ENCODE measurements around the gene ZNF385C.

ZNF385C gene

GRCh38 chr17:42009170-42009569 is 89.1 kb downstream of the ZNF385C start:
- Histone ChIP-seq H3K9me3 (ENCODE audit: control insufficient read depth, insufficient read depth, low read length) (no peaks in the 10 kb centered on the region), H3K4me1 (ENCODE audit: insufficient read depth, low read length) (peaks cover 27% of the 10 kb centered on the region), H3K9ac (ENCODE audit: low read depth, low read length) (no peak overlapping the region), H3K36me3 (ENCODE audit: insufficient read depth, low read length) (no peaks in the 10 kb centered on the region)

GRCh38 chr17:42005166-42005565 is 93.1 kb downstream of the ZNF385C start:
- H3K9ac ChIP-seq (ENCODE audit: low read depth, low read length), result no peak overlapping the region
- H3K4me1 ChIP-seq (ENCODE audit: insufficient read depth, low read length), result peaks cover 18% of the 10 kb centered on the region; the same call in 1 of the 2 replicates
- H3K9me3 ChIP-seq (ENCODE audit: control insufficient read depth, insufficient read depth, low read length), result no peaks in the 10 kb centered on the region
- peaks cover 16% of the 10 kb centered on the region for H3K36me3 ChIP-seq (ENCODE audit: insufficient read depth, low read length)

GRCh38 chr17:42002792-42003301 is 95.4 kb downstream of the ZNF385C start:
- H3K9me3 ChIP-seq (ENCODE audit: control insufficient read depth, insufficient read depth, low read length), result no peaks in the 10 kb centered on the region
- H3K9ac ChIP-seq (ENCODE audit: low read depth, low read length), result no peak overlapping the region
- peaks cover 18% of the 10 kb centered on the region; the same call in 1 of the 2 replicates for H3K4me1 ChIP-seq (ENCODE audit: insufficient read depth, low read length)
- H3K36me3 ChIP-seq (ENCODE audit: insufficient read depth, low read length), result peaks cover 22% of the 10 kb centered on the region

GRCh38 chr17:42002175-42002791 is 96.0 kb downstream of the ZNF385C start:
- H3K9me3 ChIP-seq (ENCODE audit: control insufficient read depth, insufficient read depth, low read length), result no peaks in the 10 kb centered on the region
- peaks cover 18% of the 10 kb centered on the region; the same call in 1 of the 2 replicates for H3K4me1 ChIP-seq (ENCODE audit: insufficient read depth, low read length)
- no peak overlapping the region for H3K9ac ChIP-seq (ENCODE audit: low read depth, low read length)
- H3K36me3 ChIP-seq (ENCODE audit: insufficient read depth, low read length), result peaks cover 26% of the 10 kb centered on the region

GRCh38 chr17:42001729-42002128 is 96.5 kb downstream of the ZNF385C start:
- Histone ChIP-seq H3K36me3 (ENCODE audit: insufficient read depth, low read length) (peaks cover 31% of the 10 kb centered on the region), H3K9ac (ENCODE audit: low read depth, low read length) (no peak overlapping the region), H3K9me3 (ENCODE audit: control insufficient read depth, insufficient read depth, low read length) (no peaks in the 10 kb centered on the region), H3K4me1 (ENCODE audit: insufficient read depth, low read length) (peaks cover 18% of the 10 kb centered on the region; the same call in 1 of the 2 replicates)

GRCh38 chr17:42000413-42001133 is 97.7 kb downstream of the ZNF385C start:
- H3K9me3 ChIP-seq (ENCODE audit: control insufficient read depth, insufficient read depth, low read length), result no peaks in the 10 kb centered on the region
- H3K9ac ChIP-seq (ENCODE audit: low read depth, low read length), result no peak overlapping the region
- H3K4me1 ChIP-seq (ENCODE audit: insufficient read depth, low read length), result peaks cover 18% of the 10 kb centered on the region; the same call in 1 of the 2 replicates
- peaks cover 43% of the 10 kb centered on the region for H3K36me3 ChIP-seq (ENCODE audit: insufficient read depth, low read length)

- Histone ChIP-seq H3K9ac (ENCODE audit: low read depth, low read length) (no peak overlapping the region), H3K36me3 (ENCODE audit: insufficient read depth, low read length) (peaks cover 46% of the 10 kb centered on the region), H3K9me3 (ENCODE audit: control insufficient read depth, insufficient read depth, low read length) (no peaks in the 10 kb centered on the region), H3K4me1 (ENCODE audit: insufficient read depth, low read length) (peaks cover 11% of the 10 kb centered on the region; the same call in 1 of the 2 replicates)
These were observed 99.8 kb downstream of the ZNF385C start for GRCh38 chr17:41998497-41998896.

GRCh38 chr17:41996855-41997164 is 101.5 kb downstream of the ZNF385C start:
- no peaks in the 10 kb centered on the region for H3K4me1 ChIP-seq (ENCODE audit: insufficient read depth, low read length)
- H3K9ac ChIP-seq (ENCODE audit: low read depth, low read length), result no peak overlapping the region
- H3K36me3 ChIP-seq (ENCODE audit: insufficient read depth, low read length), result peaks cover 41% of the 10 kb centered on the region
- H3K9me3 ChIP-seq (ENCODE audit: control insufficient read depth, insufficient read depth, low read length), result no peaks in the 10 kb centered on the region

GRCh38 chr17:41992576-41992975 is 105.7 kb downstream of the ZNF385C start:
- Histone ChIP-seq H3K4me1 (ENCODE audit: insufficient read depth, low read length) (no peaks in the 10 kb centered on the region), H3K9ac (ENCODE audit: low read depth, low read length) (no peak overlapping the region), H3K9me3 (ENCODE audit: control insufficient read depth, insufficient read depth, low read length) (no peaks in the 10 kb centered on the region), H3K36me3 (ENCODE audit: insufficient read depth, low read length) (peaks cover 54% of the 10 kb centered on the region)

- no peak overlapping the region for H3K9ac ChIP-seq (ENCODE audit: low read depth, low read length)
- no peaks in the 10 kb centered on the region for H3K4me1 ChIP-seq (ENCODE audit: insufficient read depth, low read length)
- H3K9me3 ChIP-seq (ENCODE audit: control insufficient read depth, insufficient read depth, low read length), result no peaks in the 10 kb centered on the region
- H3K36me3 ChIP-seq (ENCODE audit: insufficient read depth, low read length), result peaks cover 45% of the 10 kb centered on the region
These were observed 108.4 kb downstream of the ZNF385C start for GRCh38 chr17:41989702-41990419.

GRCh38 chr17:41988418-41988817 is 109.9 kb downstream of the ZNF385C start:
- Histone ChIP-seq H3K36me3 (ENCODE audit: insufficient read depth, low read length) (peaks cover 53% of the 10 kb centered on the region), H3K9me3 (ENCODE audit: control insufficient read depth, insufficient read depth, low read length) (no peaks in the 10 kb centered on the region), H3K9ac (ENCODE audit: low read depth, low read length) (no peak overlapping the region), H3K4me1 (ENCODE audit: insufficient read depth, low read length) (no peaks in the 10 kb centered on the region)

- peaks cover 57% of the 10 kb centered on the region for H3K36me3 ChIP-seq (ENCODE audit: insufficient read depth, low read length)
- no peaks in the 10 kb centered on the region for H3K4me1 ChIP-seq (ENCODE audit: insufficient read depth, low read length)
- H3K9ac ChIP-seq (ENCODE audit: low read depth, low read length), result no peak overlapping the region
- no peaks in the 10 kb centered on the region for H3K9me3 ChIP-seq (ENCODE audit: control insufficient read depth, insufficient read depth, low read length)
These were observed 110.6 kb downstream of the ZNF385C start for GRCh38 chr17:41987642-41988041.

- no peak overlapping the region for H3K9ac ChIP-seq (ENCODE audit: low read depth, low read length)
- H3K36me3 ChIP-seq (ENCODE audit: insufficient read depth, low read length), result peaks cover 61% of the 10 kb centered on the region
- no peaks in the 10 kb centered on the region for H3K9me3 ChIP-seq (ENCODE audit: control insufficient read depth, insufficient read depth, low read length)
- H3K4me1 ChIP-seq (ENCODE audit: insufficient read depth, low read length), result no peaks in the 10 kb centered on the region
These were observed 111.6 kb downstream of the ZNF385C start for GRCh38 chr17:41986634-41987033.

- Histone ChIP-seq H3K9me3 (ENCODE audit: control insufficient read depth, insufficient read depth, low read length) (no peaks in the 10 kb centered on the region), H3K9ac (ENCODE audit: low read depth, low read length) (no peak overlapping the region), H3K4me1 (ENCODE audit: insufficient read depth, low read length) (no peaks in the 10 kb centered on the region), H3K36me3 (ENCODE audit: insufficient read depth, low read length) (peaks cover 63% of the 10 kb centered on the region)
These were observed 112.4 kb downstream of the ZNF385C start for GRCh38 chr17:41985919-41986318.
